Mammary epithelial cell (primary cell): Measurements from ENCODE around the gene NCLN.

ENCODE experiments used
- CTCF ChIP-seq, 2 donors: IDR thresholded peaks in 1 of 2; conservative IDR thresholded peaks in 1 of 2; 2 replicates each; pipeline ENCODE4 v1.5.1; 2011 to 2012; ENCODE audit warnings: inconsistent platforms in 2 of 2, low read length in 2 of 2, mild to moderate bottlenecking in 2 of 2, control low read depth in 1 of 2, low read depth in 1 of 2; ENCODE audit not compliant: insufficient read depth in 1 of 2; ENCODE audit errors: extremely low read depth in 1 of 2
- EZH2 ChIP-seq: IDR thresholded peaks from 2 replicates; pipeline ENCODE4 v1.6.1; 2012; ENCODE audit warnings: low read length, inconsistent platforms, borderline replicate concordance

- no peak for TF ChIP-seq EZH2
- TF ChIP-seq CTCF (conservative IDR thresholded peaks at IDR 0.05 in 1 of 2, IDR thresholded peaks at IDR 0.05 in 1 of 2; ENCODE audit: extremely low read depth in 1 of 2, insufficient read depth in 1 of 2, low read depth in 1 of 2, low read length in 2 of 2) = no peak
Measured at GRCh38 chr19:3192228-3192635, 6.5 kb downstream of the NCLN start.
